ENCODE data around the gene SPACA4.

Gene SPACA4

GRCh38 chr19:48632692-48633147 lies 26.2 kb downstream of the SPACA4 start:
- Histone ChIP-seq H3K4me3 (ENCODE audit: low read length, poor library complexity, severe bottlenecking) (peak overlapping the region; percentile 93), H3K4me2 (ENCODE audit: low read depth, low read length, poor library complexity, severe bottlenecking) (peak overlapping the region; percentile 99)

GRCh38 chr19:48633148-48634035 lies 26.9 kb downstream of the SPACA4 start:
- Histone ChIP-seq H3K79me2 (ENCODE audit: insufficient read depth, low read length) (peaks cover 38% of the 10 kb centered on the region), H3K4me2 (ENCODE audit: low read depth, low read length, poor library complexity, severe bottlenecking) (peak overlapping the region; percentile 99), H3K4me3 (ENCODE audit: low read length, poor library complexity, severe bottlenecking) (peak overlapping the region; percentile 93), H4K20me1 (ENCODE audit: insufficient read depth, low read length, poor library complexity, severe bottlenecking) (peaks cover 4% of the 10 kb centered on the region), H3K4me1 (ENCODE audit: insufficient read depth, low read length, poor library complexity, severe bottlenecking) (peaks cover 35% of the 10 kb centered on the region), H3K9me2 (replicated peaks; ENCODE audit: low read depth, low read length) (no peaks in the 10 kb centered on the region), H3K9ac (ENCODE audit: low read depth, low read length, poor library complexity, severe bottlenecking) (peak overlapping the region; percentile 97), H3K9me3 (ENCODE audit: insufficient read depth, low read depth, low read length) (no peaks in the 10 kb centered on the region), H3K36me3 (ENCODE audit: insufficient read depth, low read length) (peaks cover 12% of the 10 kb centered on the region; the same call in 1 of the 2 replicates), H2AFZ (ENCODE audit: low read length) (no peak overlapping the region), H3K27me3 (ENCODE audit: insufficient read depth, low read length, poor library complexity, severe bottlenecking) (no peaks in the 10 kb centered on the region), H3F3A (ENCODE audit: low read depth) (peaks cover 3% of the 10 kb centered on the region)
- TF ChIP-seq EZH2phosphoT487 (IDR thresholded peaks at IDR 0.05; ENCODE audit: borderline replicate concordance) = no peak
- TF ChIP-seq CTCF (conservative IDR thresholded peaks at IDR 0.05; ENCODE audit: low read length) = no peak

More at GRCh38 chr19:48632692-48633147, 26.2 kb downstream of the SPACA4 start:
- Histone ChIP-seq H3K9me2 (replicated peaks; ENCODE audit: low read depth, low read length) (no peaks in the 10 kb centered on the region), H3K9ac (ENCODE audit: low read depth, low read length, poor library complexity, severe bottlenecking) (peak overlapping the region; percentile 97), H4K20me1 (ENCODE audit: insufficient read depth, low read length, poor library complexity, severe bottlenecking) (peaks cover 4% of the 10 kb centered on the region), H3K36me3 (ENCODE audit: insufficient read depth, low read length) (peaks cover 12% of the 10 kb centered on the region; the same call in 1 of the 2 replicates), H3K9me3 (ENCODE audit: insufficient read depth, low read depth, low read length) (no peaks in the 10 kb centered on the region), H3K79me2 (ENCODE audit: insufficient read depth, low read length) (peaks cover 38% of the 10 kb centered on the region), H3K27me3 (ENCODE audit: insufficient read depth, low read length, poor library complexity, severe bottlenecking) (no peaks in the 10 kb centered on the region), H2AFZ (ENCODE audit: low read length) (no peak overlapping the region), H3K4me1 (ENCODE audit: insufficient read depth, low read length, poor library complexity, severe bottlenecking) (peaks cover 33% of the 10 kb centered on the region), H3F3A (ENCODE audit: low read depth) (peaks cover 3% of the 10 kb centered on the region)
- TF ChIP-seq EZH2phosphoT487 (IDR thresholded peaks at IDR 0.05; ENCODE audit: borderline replicate concordance) = no peak
- no peak for TF ChIP-seq CTCF (conservative IDR thresholded peaks at IDR 0.05; ENCODE audit: low read length)

- H3K9ac ChIP-seq (ENCODE audit: low read depth, low read length, poor library complexity, severe bottlenecking) = peak overlapping the region; percentile 97
- TF ChIP-seq CTCF (conservative IDR thresholded peaks at IDR 0.05; ENCODE audit: low read length) = no peak
- peaks cover 3% of the 10 kb centered on the region for H3F3A ChIP-seq (ENCODE audit: low read depth)
- H3K4me3 ChIP-seq (ENCODE audit: low read length, poor library complexity, severe bottlenecking) = peak overlapping the region; percentile 93
- peak overlapping the region; percentile 99 for H3K4me2 ChIP-seq (ENCODE audit: low read depth, low read length, poor library complexity, severe bottlenecking)
- peaks cover 4% of the 10 kb centered on the region for H4K20me1 ChIP-seq (ENCODE audit: insufficient read depth, low read length, poor library complexity, severe bottlenecking)
- H3K4me1 ChIP-seq (ENCODE audit: insufficient read depth, low read length, poor library complexity, severe bottlenecking) = peaks cover 39% of the 10 kb centered on the region
- no peaks in the 10 kb centered on the region for H3K9me2 ChIP-seq (replicated peaks; ENCODE audit: low read depth, low read length)
- no peaks in the 10 kb centered on the region for H3K27me3 ChIP-seq (ENCODE audit: insufficient read depth, low read length, poor library complexity, severe bottlenecking)
- peaks cover 38% of the 10 kb centered on the region for H3K79me2 ChIP-seq (ENCODE audit: insufficient read depth, low read length)
- no peaks in the 10 kb centered on the region for H3K9me3 ChIP-seq (ENCODE audit: insufficient read depth, low read depth, low read length)
- H2AFZ ChIP-seq (ENCODE audit: low read length) = peak overlapping the region; percentile 44; the same call in 1 of the 2 replicates
- H3K36me3 ChIP-seq (ENCODE audit: insufficient read depth, low read length) = peaks cover 12% of the 10 kb centered on the region; the same call in 1 of the 2 replicates
Observed at GRCh38 chr19:48634036-48634342, 27.4 kb downstream of the SPACA4 start.
